ENCODE measurements around the gene KRTAP11-1. TPM values are rescaled to one million over a fixed set of nuclear protein-coding genes. Genes with fewer than 3 reads are reported as not detected.

Gene KRTAP11-1
- total RNA-seq, 2 experiments from 2014 or later, result not detected

DNA sequence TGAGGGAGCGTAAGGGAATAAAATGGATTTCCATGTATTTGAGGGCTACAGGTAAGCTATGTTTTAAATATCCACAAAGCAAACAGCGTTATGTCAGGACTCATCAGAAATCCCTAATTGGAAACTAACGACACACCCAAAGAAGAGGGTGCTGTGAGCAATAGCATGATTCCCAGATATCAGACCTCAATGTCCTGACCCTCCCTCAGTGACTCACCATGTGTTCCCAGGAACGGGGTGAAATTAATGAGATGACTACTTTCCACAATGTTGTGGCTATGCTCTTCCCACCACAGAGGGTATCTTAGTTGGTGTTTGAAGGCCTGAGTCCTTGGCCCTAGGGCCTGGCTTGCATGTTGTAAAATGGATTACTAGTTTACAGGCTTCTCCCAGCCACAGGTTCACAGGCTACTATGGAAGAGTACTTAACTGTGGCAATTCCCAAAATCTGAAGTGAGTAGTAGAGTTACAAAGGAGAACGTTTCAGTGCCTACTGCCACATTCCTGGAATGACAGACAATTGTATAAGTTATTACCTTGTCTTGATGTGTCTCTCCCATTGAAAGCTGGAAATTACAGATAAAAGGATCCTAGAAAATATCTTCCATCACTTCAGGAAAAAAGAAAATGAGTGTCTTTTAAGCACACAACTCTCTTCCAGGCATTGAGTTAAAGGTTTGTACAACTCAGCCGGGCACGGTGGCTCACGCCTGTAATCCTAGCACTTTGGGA is 1.7 kb upstream of the KRTAP11-1 start:
- intact Hi-C loops (cut with micrococcal nuclease), result no loop called here
- ChIA-PET CTCF (no interaction called here), POLR2A (no interaction called here)
- H3K4me1 Mint-ChIP-seq (ENCODE audit: low read depth), result no peaks in the 10 kb centered on the region
- no peaks in the 10 kb centered on the region for H3K9me3 Mint-ChIP-seq
- TF ChIP-seq, protein P1, sequence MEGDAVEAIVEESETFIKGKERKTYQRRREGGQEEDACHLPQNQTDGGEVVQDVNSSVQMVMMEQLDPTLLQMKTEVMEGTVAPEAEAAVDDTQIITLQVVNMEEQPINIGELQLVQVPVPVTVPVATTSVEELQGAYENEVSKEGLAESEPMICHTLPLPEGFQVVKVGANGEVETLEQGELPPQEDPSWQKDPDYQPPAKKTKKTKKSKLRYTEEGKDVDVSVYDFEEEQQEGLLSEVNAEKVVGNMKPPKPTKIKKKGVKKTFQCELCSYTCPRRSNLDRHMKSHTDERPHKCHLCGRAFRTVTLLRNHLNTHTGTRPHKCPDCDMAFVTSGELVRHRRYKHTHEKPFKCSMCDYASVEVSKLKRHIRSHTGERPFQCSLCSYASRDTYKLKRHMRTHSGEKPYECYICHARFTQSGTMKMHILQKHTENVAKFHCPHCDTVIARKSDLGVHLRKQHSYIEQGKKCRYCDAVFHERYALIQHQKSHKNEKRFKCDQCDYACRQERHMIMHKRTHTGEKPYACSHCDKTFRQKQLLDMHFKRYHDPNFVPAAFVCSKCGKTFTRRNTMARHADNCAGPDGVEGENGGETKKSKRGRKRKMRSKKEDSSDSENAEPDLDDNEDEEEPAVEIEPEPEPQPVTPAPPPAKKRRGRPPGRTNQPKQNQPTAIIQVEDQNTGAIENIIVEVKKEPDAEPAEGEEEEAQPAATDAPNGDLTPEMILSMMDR (IDR thresholded peaks at IDR 0.05), result no peak
- no peaks in the 10 kb centered on the region for H3K36me3 Mint-ChIP-seq (ENCODE audit: low read depth)
- H3K27me3 Mint-ChIP-seq, result peaks cover 4% of the 10 kb centered on the region
- no peak overlapping the region for H3K27ac Mint-ChIP-seq
- no peak overlapping the region for H3K4me3 Mint-ChIP-seq
- DNase-seq (no peak), ATAC-seq (no peak)

GRCh38 chr21:30880914-30881313 is 466 bp downstream of the KRTAP11-1 start:
- POLR2A ChIA-PET, result no interaction called here
- DNase-seq, result no peak
- intact Hi-C loops (cut with micrococcal nuclease), result no loop called here
- CTCF ChIA-PET, result no interaction called here
- Mint-ChIP-seq H3K4me1 (ENCODE audit: low read depth) (no peaks in the 10 kb centered on the region), H3K27ac (no peak overlapping the region), H3K4me3 (no peak overlapping the region), H3K27me3 (peaks cover 7% of the 10 kb centered on the region), H3K36me3 (ENCODE audit: low read depth) (no peaks in the 10 kb centered on the region), H3K9me3 (no peaks in the 10 kb centered on the region)
- TF ChIP-seq, protein P1 (IDR thresholded peaks at IDR 0.05), result no peak
- ATAC-seq, result no peak

DNA sequence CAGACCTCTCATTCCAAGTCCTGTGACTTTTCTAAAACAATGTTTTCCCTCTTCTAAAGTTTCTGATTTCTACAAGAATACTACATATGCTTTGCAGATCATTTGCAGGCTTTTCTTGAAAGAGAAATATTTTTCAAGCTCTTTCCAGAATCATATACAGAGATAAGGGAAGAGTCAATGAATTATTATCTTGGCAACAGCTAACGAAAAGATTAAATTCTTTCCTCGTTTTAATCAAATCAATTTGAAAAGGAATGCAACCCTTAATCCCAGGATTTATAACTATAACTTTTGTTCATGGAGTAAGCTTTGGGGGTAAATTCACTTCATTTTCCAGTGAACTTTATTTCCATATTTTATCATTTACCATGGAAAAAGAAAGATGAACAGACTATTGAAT is 6.9 kb downstream of the KRTAP11-1 start:
- TF ChIP-seq, protein P1 (IDR thresholded peaks at IDR 0.05), result no peak
- ATAC-seq (no peak), DNase-seq (no peak)
- CTCF ChIA-PET, result no interaction called here
- Mint-ChIP-seq H3K36me3 (ENCODE audit: low read depth) (no peaks in the 10 kb centered on the region), H3K9me3 (no peaks in the 10 kb centered on the region), H3K4me1 (ENCODE audit: low read depth) (no peaks in the 10 kb centered on the region), H3K27me3 (peaks cover 4% of the 10 kb centered on the region), H3K27ac (no peak overlapping the region), H3K4me3 (no peak overlapping the region)
- intact Hi-C loops (cut with micrococcal nuclease), result no loop called here
- POLR2A ChIA-PET, result no interaction called here

DNA sequence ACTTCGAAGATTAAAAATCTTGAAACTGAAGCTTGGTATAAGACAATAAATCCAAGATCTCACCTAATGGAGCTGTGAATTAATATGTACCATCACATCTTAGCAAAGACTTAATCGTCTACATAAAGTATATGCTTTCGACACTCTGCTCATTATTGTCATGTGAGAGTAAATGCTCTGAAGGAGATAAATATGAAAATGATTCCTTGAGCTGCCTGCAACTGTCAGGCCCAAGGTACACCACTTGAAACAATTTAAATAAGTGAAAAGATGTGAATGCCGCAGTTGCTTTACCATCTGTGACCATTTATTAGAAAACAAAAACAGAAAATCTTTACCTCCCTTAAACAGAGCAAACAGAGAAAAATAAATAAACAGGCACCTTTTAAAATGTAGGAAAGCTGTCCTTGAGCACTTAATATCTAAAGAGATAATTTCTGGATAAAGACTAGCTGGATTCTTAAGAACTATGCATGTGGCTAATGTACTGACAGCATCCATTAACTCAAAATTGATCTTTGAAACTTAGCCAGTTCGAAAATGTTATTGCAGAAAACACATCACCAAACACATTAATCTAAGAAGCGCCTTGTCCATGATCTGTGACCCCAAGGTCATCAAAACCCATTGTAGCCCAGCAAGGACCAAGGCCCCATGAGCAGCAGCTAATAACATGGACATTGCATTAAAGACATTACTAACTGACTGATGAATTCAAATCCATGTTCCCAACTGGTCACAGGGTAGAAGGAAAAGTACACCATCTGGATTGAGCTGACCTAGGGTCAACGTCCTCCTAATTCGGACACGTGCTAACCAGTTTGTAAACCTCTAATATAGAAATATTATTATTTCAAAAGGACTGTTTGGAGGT is 33.5 kb downstream of the KRTAP11-1 start:
- TF ChIP-seq, protein P1 (IDR thresholded peaks at IDR 0.05), result no peak
- POLR2A ChIA-PET, result no interaction called here
- CTCF ChIA-PET, result interaction anchor here (0.9 to 2.4 kb wide), 2 partner anchors 9 to 16 kb away, joined by 3 to 7 read pairs; no protein-coding TSS in a partner anchor
- H3K36me3 Mint-ChIP-seq (ENCODE audit: low read depth), result no peaks in the 10 kb centered on the region
- ATAC-seq (no peak), DNase-seq (no peak)
- intact Hi-C loops (cut with micrococcal nuclease), result no loop called here
- peaks cover 1% of the 10 kb centered on the region for H3K9me3 Mint-ChIP-seq
- H3K4me3 Mint-ChIP-seq, result no peak overlapping the region
- H3K27me3 Mint-ChIP-seq, result peaks cover 4% of the 10 kb centered on the region
- no peak overlapping the region for H3K27ac Mint-ChIP-seq
- no peaks in the 10 kb centered on the region for H3K4me1 Mint-ChIP-seq (ENCODE audit: low read depth)

DNA sequence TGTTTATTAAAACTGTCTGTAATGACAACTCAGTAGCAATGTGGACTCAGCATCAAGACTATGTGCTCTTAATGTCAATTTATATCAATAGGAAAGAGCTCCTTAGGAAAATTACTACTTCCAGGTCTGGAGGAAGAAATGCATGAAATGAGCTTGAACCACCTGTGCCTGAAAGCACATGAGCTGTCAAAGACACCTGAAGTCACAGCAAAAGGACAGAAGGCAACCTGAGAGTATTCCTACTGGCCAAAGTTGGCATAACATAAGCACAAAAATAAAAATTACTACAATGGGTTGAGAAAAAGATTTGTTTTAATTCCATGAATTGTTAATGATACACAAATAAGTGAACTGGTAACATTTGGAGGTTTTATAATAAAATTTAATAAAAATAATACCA is 38.4 kb downstream of the KRTAP11-1 start:
- no peaks in the 10 kb centered on the region for H3K4me1 Mint-ChIP-seq (ENCODE audit: low read depth)
- POLR2A ChIA-PET, result no interaction called here
- no peaks in the 10 kb centered on the region for H3K9me3 Mint-ChIP-seq
- no peak overlapping the region for H3K4me3 Mint-ChIP-seq
- DNase-seq (no peak), ATAC-seq (no peak)
- CTCF ChIA-PET, result interaction anchor here (1.5 kb wide), 1 partner anchor 10 kb away, joined by 5 read pairs; no protein-coding TSS in a partner anchor
- H3K27ac Mint-ChIP-seq, result no peak overlapping the region
- TF ChIP-seq, protein P1 (IDR thresholded peaks at IDR 0.05), result no peak
- peaks cover 5% of the 10 kb centered on the region for H3K27me3 Mint-ChIP-seq
- intact Hi-C loops (cut with micrococcal nuclease), result no loop called here
- no peaks in the 10 kb centered on the region for H3K36me3 Mint-ChIP-seq (ENCODE audit: low read depth)
